NB4 (cell line): Measurements from ENCODE around the gene LDLRAD3.

ENCODE experiments used
- DNase-seq: peaks from one replicate; pipeline ENCODE4 v3.0.0; 2010; ENCODE audit warnings: low read depth
- H3K4me3 ChIP-seq: one replicate; pipeline ENCODE4 v1.5.1; 2011; ENCODE audit warnings: mild to moderate bottlenecking, low read depth, low read length, moderate library complexity
- MAX ChIP-seq: IDR thresholded peaks from 2 replicates; pipeline ENCODE4 v1.6.1; 2011; ENCODE audit warnings: low read depth, low read length
- MYC ChIP-seq: IDR thresholded peaks from 2 replicates; pipeline ENCODE4 v1.6.1; 2011; ENCODE audit warnings: low read depth, low read length
- POLR2A ChIP-seq: IDR thresholded peaks from 2 replicates; pipeline ENCODE4 v1.6.1; 2011; ENCODE audit warnings: mild to moderate bottlenecking; ENCODE audit not compliant: insufficient read length; ENCODE audit errors: extremely low read depth
- TF ChIP-seq, protein P1 (sequence below): IDR thresholded peaks from one replicate; pipeline ENCODE4 v1.5.1; 2012; ENCODE audit warnings: low read depth, low read length

LDLRAD3 gene

GRCh38 chr11:36151933-36152580 lies 208.2 kb downstream of the LDLRAD3 start:
- no peak for TF ChIP-seq MAX
- no peak for TF ChIP-seq POLR2A
- TF ChIP-seq, protein P1, sequence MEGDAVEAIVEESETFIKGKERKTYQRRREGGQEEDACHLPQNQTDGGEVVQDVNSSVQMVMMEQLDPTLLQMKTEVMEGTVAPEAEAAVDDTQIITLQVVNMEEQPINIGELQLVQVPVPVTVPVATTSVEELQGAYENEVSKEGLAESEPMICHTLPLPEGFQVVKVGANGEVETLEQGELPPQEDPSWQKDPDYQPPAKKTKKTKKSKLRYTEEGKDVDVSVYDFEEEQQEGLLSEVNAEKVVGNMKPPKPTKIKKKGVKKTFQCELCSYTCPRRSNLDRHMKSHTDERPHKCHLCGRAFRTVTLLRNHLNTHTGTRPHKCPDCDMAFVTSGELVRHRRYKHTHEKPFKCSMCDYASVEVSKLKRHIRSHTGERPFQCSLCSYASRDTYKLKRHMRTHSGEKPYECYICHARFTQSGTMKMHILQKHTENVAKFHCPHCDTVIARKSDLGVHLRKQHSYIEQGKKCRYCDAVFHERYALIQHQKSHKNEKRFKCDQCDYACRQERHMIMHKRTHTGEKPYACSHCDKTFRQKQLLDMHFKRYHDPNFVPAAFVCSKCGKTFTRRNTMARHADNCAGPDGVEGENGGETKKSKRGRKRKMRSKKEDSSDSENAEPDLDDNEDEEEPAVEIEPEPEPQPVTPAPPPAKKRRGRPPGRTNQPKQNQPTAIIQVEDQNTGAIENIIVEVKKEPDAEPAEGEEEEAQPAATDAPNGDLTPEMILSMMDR: no peak
- no peak for TF ChIP-seq MYC
- H3K4me3 ChIP-seq: no peak overlapping the region
- DNase-seq: no peak

- DNase-seq: no peak
- no peak overlapping the region for H3K4me3 ChIP-seq
- TF ChIP-seq MAX (no peak), POLR2A (no peak), MYC (no peak)
- TF ChIP-seq, protein P1: no peak
These were observed 209.7 kb downstream of the LDLRAD3 start for GRCh38 chr11:36153551-36153950.

GRCh38 chr11:36155124-36155561 lies 211.3 kb downstream of the LDLRAD3 start:
- no peak for DNase-seq

DNA sequence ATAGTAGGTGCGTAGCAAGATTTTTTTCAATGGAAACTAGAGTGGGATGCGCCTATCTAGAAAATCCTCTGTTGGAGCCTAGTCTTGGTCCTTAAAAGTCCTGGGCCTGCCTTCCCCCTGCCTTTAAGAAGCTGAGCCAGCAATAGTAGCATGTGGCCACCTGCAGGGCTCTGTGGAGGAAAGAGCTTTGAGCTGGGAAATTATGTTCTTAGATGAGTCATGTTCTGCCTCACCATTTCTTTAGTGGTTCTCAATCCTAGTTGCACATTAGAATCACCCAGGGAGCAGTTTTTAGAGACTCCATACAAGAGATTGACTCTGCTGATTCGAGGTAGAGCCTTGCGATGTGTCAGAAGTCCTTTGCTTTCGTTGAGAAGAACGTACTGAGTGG lies 211.9 kb downstream of the LDLRAD3 start:
- no peak for DNase-seq
- TF ChIP-seq, protein P1: no peak
- no peak for TF ChIP-seq MYC
- TF ChIP-seq MAX: no peak
- TF ChIP-seq POLR2A: no peak
- no peak overlapping the region for H3K4me3 ChIP-seq

More at GRCh38 chr11:36155124-36155561, 211.3 kb downstream of the LDLRAD3 start:
- TF ChIP-seq MAX (no peak), POLR2A (no peak), MYC (no peak)
- TF ChIP-seq, protein P1: no peak
- H3K4me3 ChIP-seq: no peak overlapping the region

GRCh38 chr11:36156161-36156816 lies 212.4 kb downstream of the LDLRAD3 start:
- H3K4me3 ChIP-seq: no peak overlapping the region
- no peak for DNase-seq
- TF ChIP-seq MAX (no peak), MYC (no peak), POLR2A (no peak)
- TF ChIP-seq, protein P1: no peak
